IMR-90 (cell line): ENCODE measurements around the gene FAM163B. TPM values are rescaled to one million over a fixed set of nuclear protein-coding genes. Genes with fewer than 3 reads are reported as not detected.

ENCODE experiments used
- ATAC-seq: fragments of 200-7000 bp; cut with Tn5 transposase; 2 replicates; pipeline ENCODE4 v1.9.1; 2020; ENCODE audit warnings: low read depth, mild to moderate bottlenecking, moderate library complexity
- BruUV-seq: library from RNA; stranded (reverse); fragments of 400-500 nt; replicated peaks from 2 replicates; lab custom pipeline; 2021; lab: Mats Ljungman, UMichigan
- CTCF ChIA-PET: fragments of 300-600 bp; formaldehyde crosslinking; extraction: SDS; loops from one replicate; lab custom pipeline; 2021; ENCODE audit warnings: antibody characterized with exemption; lab: Yijun Ruan, JAX
- POLR2A ChIA-PET: fragments of 300-600 bp; sonication (Branson Sonifier 250); formaldehyde crosslinking; loops from one replicate; lab custom pipeline; 2022; ENCODE audit warnings: antibody characterized with exemption; ENCODE audit not compliant: unreplicated experiment; lab: Charles Lee
- DNase-seq: peaks from one replicate; pipeline ENCODE4 v3.0.0; 2013
- H2AFZ ChIP-seq: replicated peaks from 2 replicates; pipeline ENCODE3; 2013; ENCODE audit warnings: low read length, mild to moderate bottlenecking; ENCODE audit not compliant: poor library complexity
- H2AK5ac ChIP-seq: 2 replicates; pipeline ENCODE4 v1.6.1; 2013; ENCODE audit warnings: low read depth, low read length, inconsistent platforms
- H2AK9ac ChIP-seq: replicated peaks from 2 replicates; pipeline ENCODE3; 2013; ENCODE audit warnings: mild to moderate bottlenecking, low read depth, low read length, moderate library complexity; ENCODE audit not compliant: poor library complexity
- H2BK120ac ChIP-seq: 2 replicates; pipeline ENCODE4 v1.6.1; 2013; ENCODE audit warnings: low read depth, low read length, inconsistent platforms
- H2BK15ac ChIP-seq: 3 replicates; pipeline ENCODE4 v1.6.1; 2013; ENCODE audit warnings: low read depth, low read length, inconsistent platforms
- H2BK20ac ChIP-seq: 2 replicates; pipeline ENCODE4 v1.6.1; 2013; ENCODE audit warnings: low read depth, mild to moderate bottlenecking, inconsistent platforms, low read length, moderate library complexity
- H2BK5ac ChIP-seq: 2 replicates; pipeline ENCODE4 v1.6.1; 2013; ENCODE audit warnings: mild to moderate bottlenecking, low read depth, low read length, inconsistent platforms; ENCODE audit not compliant: poor library complexity, severe bottlenecking
- H3K14ac ChIP-seq: replicated peaks from 2 replicates; pipeline ENCODE4 v1.6.1; 2013; ENCODE audit warnings: low read depth, low read length, inconsistent platforms
- H3K18ac ChIP-seq: 2 replicates; pipeline ENCODE4 v1.6.1; 2013; ENCODE audit warnings: low read depth, low read length, control low read depth
- H3K23ac ChIP-seq: 2 replicates; pipeline ENCODE4 v1.6.1; 2013; ENCODE audit warnings: low read depth, low read length, inconsistent platforms
- H3K27ac ChIP-seq: 2 replicates; pipeline ENCODE4 v1.5.1; 2013; ENCODE audit warnings: mild to moderate bottlenecking, control low read depth, low read length; ENCODE audit not compliant: insufficient read depth
- H3K27me3 ChIP-seq: 2 replicates; pipeline ENCODE4 v1.6.1; 2013; ENCODE audit warnings: low read length; ENCODE audit not compliant: control insufficient read depth, insufficient read depth
- H3K36me3 ChIP-seq: 2 replicates; pipeline ENCODE4 v1.6.1; 2013; ENCODE audit warnings: low read length, mixed read lengths; ENCODE audit not compliant: control insufficient read depth, insufficient read depth
- H3K4ac ChIP-seq: 2 replicates; pipeline ENCODE4 v1.6.1; 2013; ENCODE audit warnings: low read depth, low read length, inconsistent platforms
- H3K4me1 ChIP-seq: 2 replicates; pipeline ENCODE4 v1.6.1; 2013; ENCODE audit warnings: low read length, mixed read lengths; ENCODE audit not compliant: control insufficient read depth, insufficient read depth
- H3K4me2 ChIP-seq: 2 replicates; pipeline ENCODE4 v1.6.1; 2013; ENCODE audit warnings: low read depth, mild to moderate bottlenecking, control low read depth, low read length, moderate library complexity
- H3K4me3 ChIP-seq: 2 replicates; pipeline ENCODE4 v1.5.1; 2013; ENCODE audit warnings: low read depth, mild to moderate bottlenecking, control low read depth, low read length, moderate library complexity; ENCODE audit not compliant: insufficient read depth
- H3K56ac ChIP-seq: 2 replicates; pipeline ENCODE4 v1.6.1; 2013; ENCODE audit warnings: low read length, inconsistent platforms; ENCODE audit not compliant: insufficient read depth; ENCODE audit errors: extremely low read depth
- H3K79me1 ChIP-seq, 2 experiments: 2 replicates each; pipeline ENCODE4 v1.6.1; 2013; ENCODE audit warnings: low read length in 2 of 2, inconsistent platforms in 1 of 2, low read depth in 1 of 2
- H3K9ac ChIP-seq: 2 replicates; pipeline ENCODE4 v1.6.1; 2013; ENCODE audit warnings: low read depth, low read length, control low read depth
- H3K9me1 ChIP-seq: 2 replicates; pipeline ENCODE4 v1.6.1; 2013; ENCODE audit warnings: low read length, inconsistent platforms; ENCODE audit not compliant: insufficient read depth
- H3K9me3 ChIP-seq: 2 replicates; pipeline ENCODE4 v1.6.1; 2013; ENCODE audit warnings: low read length; ENCODE audit not compliant: control insufficient read depth, insufficient read depth
- H4K20me1 ChIP-seq: 2 replicates; pipeline ENCODE4 v1.6.1; 2013; ENCODE audit warnings: low read length, inconsistent platforms; ENCODE audit not compliant: insufficient read depth
- H4K5ac ChIP-seq: 2 replicates; pipeline ENCODE4 v1.6.1; 2013; ENCODE audit warnings: mild to moderate bottlenecking, low read depth, low read length, control low read depth
- H4K8ac ChIP-seq, 2 experiments: 2 replicates each; pipeline ENCODE4 v1.6.1; 2013; ENCODE audit warnings: low read depth in 2 of 2, low read length in 2 of 2, control low read depth in 1 of 2, inconsistent platforms in 1 of 2
- H4K91ac ChIP-seq: 2 replicates; pipeline ENCODE4 v1.6.1; 2013; ENCODE audit warnings: low read depth, low read length, inconsistent platforms; ENCODE audit not compliant: insufficient read depth
- BHLHE40 ChIP-seq: fragments of 150-350 bp; IDR thresholded peaks from 2 replicates; pipeline ENCODE4 v1.6.1; 2016; ENCODE audit warnings: mild to moderate bottlenecking, low read depth, low read length
- CEBPB ChIP-seq: IDR thresholded peaks from 2 replicates; pipeline ENCODE4 v1.6.1; 2012; ENCODE audit warnings: low read depth, low read length, improper control_type of control experiment
- CHD1 ChIP-seq: IDR thresholded peaks from 2 replicates; pipeline ENCODE4 v1.6.1; 2012; ENCODE audit warnings: low read depth, low read length, improper control_type of control experiment
- MAFK ChIP-seq: IDR thresholded peaks from 2 replicates; pipeline ENCODE4 v1.6.1; 2012; ENCODE audit warnings: low read depth, low read length, improper control_type of control experiment
- MAZ ChIP-seq: IDR thresholded peaks from 2 replicates; pipeline ENCODE4 v1.6.1; 2012; ENCODE audit warnings: low read depth, mild to moderate bottlenecking, low read length, improper control_type of control experiment, moderate library complexity, borderline replicate concordance
- MXI1 ChIP-seq: IDR thresholded peaks from 2 replicates; pipeline ENCODE4 v1.6.1; 2012; ENCODE audit warnings: low read depth, mild to moderate bottlenecking, low read length, moderate library complexity, borderline replicate concordance
- NFE2L2 ChIP-seq: fragments of 150-350 bp; IDR thresholded peaks from 2 replicates; pipeline ENCODE4 v1.6.1; 2016; ENCODE audit warnings: low read depth, mild to moderate bottlenecking, low read length
- POLR2A ChIP-seq: IDR thresholded peaks from 2 replicates; pipeline ENCODE4 v1.6.1; 2012; ENCODE audit warnings: mild to moderate bottlenecking, low read depth, low read length
- RCOR1 ChIP-seq: IDR thresholded peaks from 2 replicates; pipeline ENCODE4 v1.6.1; 2012; ENCODE audit warnings: mild to moderate bottlenecking, low read length, improper control_type of control experiment; ENCODE audit not compliant: insufficient replicate concordance
- RFX5 ChIP-seq: IDR thresholded peaks from 2 replicates; pipeline ENCODE4 v1.8.0; 2012; ENCODE audit warnings: low read depth, mild to moderate bottlenecking, low read length, moderate library complexity
- SMC3 ChIP-seq: fragments of 150-350 bp; IDR thresholded peaks from 2 replicates; pipeline ENCODE4 v1.6.1; 2016; ENCODE audit warnings: low read depth, mild to moderate bottlenecking, antibody characterized with exemption, low read length, moderate library complexity
- WGBS, 2 experiments: methylation state at CpG; one replicate each; pipeline versions ENCODE4 v1.1.5 to v1.1.7; 2013; ENCODE audit warnings: missing lambda C conversion rate in 2 of 2; ENCODE audit not compliant: insufficient read length in 1 of 2; ENCODE audit errors: extremely low coverage in 2 of 2; 5-methylcytosine and 5-hydroxymethylcytosine counted together
- dilution Hi-C: fragments of 300-500 bp; cut with HindIII; formaldehyde crosslinking; loops from one replicate; pipeline ENCODE4 v1.14.3; 2018; ENCODE audit warnings: low sequenced_read_pairs; ENCODE audit not compliant: unreplicated experiment
- in situ Hi-C: fragments of 300-500 bp; cut with MboI; formaldehyde crosslinking; loops from 3 replicates; pipeline ENCODE4 v1.14.3; 2019; ENCODE audit warnings: low sequenced_read_pairs, inconsistent platforms, mixed read lengths
- intact Hi-C: fragments of 100-400 bp; cut with micrococcal nuclease; formaldehyde crosslinking; loops from 2 replicates; pipeline ENCODE4 v1.10.0; 2022
- polyA plus RNA-seq, 3 experiments: library from polyadenylated mRNA; depleted of rRNA; stranded (reverse); fragments of >200 nt; gene quantifications; 2 replicates each; pipeline ENCODE4 v1.2.3, GENCODE V29; 2012; ENCODE audit warnings: low replicate concordance in 1 of 3
- total RNA-seq: library from RNA; depleted of rRNA; stranded (reverse); fragments of >200 nt; gene quantifications from 2 replicates; pipeline ENCODE4 v1.2.3, GENCODE V29; 2012
- TF ChIP-seq, protein P1 (sequence below): fragments of 150-350 bp; IDR thresholded peaks from 2 replicates; pipeline ENCODE4 v1.6.1; 2017; ENCODE audit warnings: mild to moderate bottlenecking, antibody characterized with exemption, low read length, low read depth
- TF ChIP-seq, protein P2 (sequence below): fragments of 150-350 bp; IDR thresholded peaks from 2 replicates; pipeline ENCODE4 v1.6.1; 2016; ENCODE audit warnings: low read depth, mild to moderate bottlenecking, low read length, moderate library complexity, borderline replicate concordance

The FAM163B gene
- total and polyA plus RNA-seq, 2 of the 4 experiments (the other 2 are of a cell fraction): not detected

DNA sequence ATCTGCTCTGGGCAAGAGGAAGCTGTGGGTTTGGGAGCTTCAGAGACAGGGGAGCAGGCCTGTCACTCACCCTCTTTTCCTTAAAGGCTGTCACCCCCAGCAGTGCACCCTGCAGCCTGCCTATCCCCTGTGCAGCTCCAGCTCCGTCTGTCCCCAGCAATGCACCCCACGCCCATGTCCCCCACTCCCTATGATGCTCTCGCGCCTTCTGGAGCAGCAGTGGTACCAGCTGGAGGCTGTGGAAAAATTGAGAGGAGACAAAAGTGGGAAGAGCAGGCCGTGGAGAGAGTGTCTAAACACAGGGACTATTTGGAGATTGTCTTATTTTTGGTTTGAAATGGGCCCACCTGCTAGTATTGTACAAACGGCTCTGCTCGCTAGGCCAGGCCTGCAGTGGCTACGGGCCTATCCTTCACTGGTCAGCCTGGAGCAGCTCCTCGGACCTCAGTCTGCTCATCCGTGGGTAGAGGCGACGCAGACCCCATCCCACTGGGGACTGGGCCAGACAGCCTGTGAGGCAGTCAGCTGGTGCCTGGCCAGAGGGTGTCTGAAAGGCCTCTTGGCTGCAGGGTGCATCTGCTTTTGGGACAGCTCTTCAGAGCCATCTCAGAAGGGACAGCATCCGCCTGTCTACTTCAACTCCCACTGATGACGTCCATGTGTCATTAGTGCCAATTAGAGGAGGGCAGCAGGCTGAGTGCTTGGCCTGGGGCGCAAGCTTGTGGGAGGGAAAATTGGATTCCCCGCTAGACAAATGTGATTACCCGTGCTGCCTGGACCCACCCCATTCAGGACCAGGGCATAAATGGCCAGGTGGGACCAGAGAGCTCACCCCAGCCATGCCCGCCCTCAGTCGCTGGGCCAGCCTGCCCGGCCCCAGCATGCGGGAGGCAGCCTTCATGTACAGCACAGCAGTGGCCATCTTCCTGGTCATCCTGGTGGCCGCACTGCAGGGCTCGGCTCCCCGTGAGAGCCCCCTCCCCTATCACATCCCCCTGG lies 26.6 kb upstream of the FAM163B start, which contains the start of gene DBH (continued):
- TF ChIP-seq, protein P1, sequence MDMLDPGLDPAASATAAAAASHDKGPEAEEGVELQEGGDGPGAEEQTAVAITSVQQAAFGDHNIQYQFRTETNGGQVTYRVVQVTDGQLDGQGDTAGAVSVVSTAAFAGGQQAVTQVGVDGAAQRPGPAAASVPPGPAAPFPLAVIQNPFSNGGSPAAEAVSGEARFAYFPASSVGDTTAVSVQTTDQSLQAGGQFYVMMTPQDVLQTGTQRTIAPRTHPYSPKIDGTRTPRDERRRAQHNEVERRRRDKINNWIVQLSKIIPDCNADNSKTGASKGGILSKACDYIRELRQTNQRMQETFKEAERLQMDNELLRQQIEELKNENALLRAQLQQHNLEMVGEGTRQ: no peak
- TF ChIP-seq RFX5: no peak

DNA sequence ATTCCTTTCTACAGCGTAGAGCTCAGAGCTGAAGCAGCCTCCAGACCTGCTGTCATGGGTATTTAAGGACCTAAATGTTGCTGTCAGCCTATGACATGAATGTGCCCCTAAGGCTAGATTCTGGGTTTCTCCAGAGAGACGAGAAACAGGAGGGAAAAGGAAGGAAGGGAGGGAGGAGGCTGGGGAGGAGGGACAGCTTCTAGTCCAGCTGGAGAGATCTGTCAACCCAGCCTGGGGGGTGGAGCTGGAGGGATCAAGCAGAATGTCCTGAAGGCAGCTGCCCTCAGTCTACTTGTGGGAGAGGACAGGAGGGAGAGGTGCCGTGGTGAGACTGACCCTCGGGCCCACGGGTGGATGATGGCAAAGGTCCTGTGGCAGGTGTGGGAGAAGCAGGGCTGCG lies 25.9 kb upstream of the FAM163B start:
- Histone ChIP-seq H3K79me1 (no peaks in the 10 kb centered on the region), H2AFZ (peak overlapping the region; percentile 58), H3K27me3 (peaks cover 67% of the 10 kb centered on the region), H3K23ac (no peak overlapping the region), H3K18ac (no peak overlapping the region), H3K36me3 (no peaks in the 10 kb centered on the region), H4K5ac (no peak overlapping the region), H4K91ac (no peak overlapping the region), H3K9me3 (no peaks in the 10 kb centered on the region), H3K4me3 (no peak overlapping the region), H3K9me1 (no peaks in the 10 kb centered on the region), H2AK9ac (no peak overlapping the region), H3K4ac (no peak overlapping the region), H2BK5ac (no peak overlapping the region), H2BK20ac (no peak overlapping the region), H2BK15ac (no peak overlapping the region), H3K4me2 (no peak overlapping the region), H3K14ac (no peak overlapping the region), H4K20me1 (no peaks in the 10 kb centered on the region), H2BK120ac (no peak overlapping the region), H3K27ac (no peak overlapping the region), H2AK5ac (no peak overlapping the region), H3K9ac (no peak overlapping the region), H3K56ac (no peak overlapping the region), H3K4me1 (no peaks in the 10 kb centered on the region), H4K8ac (no peak overlapping the region)
- no peak for DNase-seq
- WGBS, 2 experiments: 17% methylated on average over 3 of the region's 6 CpGs; no CpG with 5 or more reads in 1 of the 2 experiments
- ChIA-PET CTCF (no interaction called here), POLR2A (no interaction called here)
- intact Hi-C loops (no loop called here), dilution Hi-C loops (no loop called here), in situ Hi-C loops (no loop called here)
- ATAC-seq: no peak
- BruUV-seq: no TSS peak
- TF ChIP-seq RCOR1 (no peak), SMC3 (no peak), MAZ (no peak), NFE2L2 (no peak), MAFK (no peak), MXI1 (no peak), POLR2A (no peak), CHD1 (no peak), BHLHE40 (no peak), CEBPB (no peak)
- TF ChIP-seq, protein P1: no peak
- TF ChIP-seq, protein P2, sequence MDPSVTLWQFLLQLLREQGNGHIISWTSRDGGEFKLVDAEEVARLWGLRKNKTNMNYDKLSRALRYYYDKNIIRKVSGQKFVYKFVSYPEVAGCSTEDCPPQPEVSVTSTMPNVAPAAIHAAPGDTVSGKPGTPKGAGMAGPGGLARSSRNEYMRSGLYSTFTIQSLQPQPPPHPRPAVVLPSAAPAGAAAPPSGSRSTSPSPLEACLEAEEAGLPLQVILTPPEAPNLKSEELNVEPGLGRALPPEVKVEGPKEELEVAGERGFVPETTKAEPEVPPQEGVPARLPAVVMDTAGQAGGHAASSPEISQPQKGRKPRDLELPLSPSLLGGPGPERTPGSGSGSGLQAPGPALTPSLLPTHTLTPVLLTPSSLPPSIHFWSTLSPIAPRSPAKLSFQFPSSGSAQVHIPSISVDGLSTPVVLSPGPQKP: no peak
